Activated naive CD8-positive, alpha-beta T cell treated with anti-CD3 and anti-CD28 coated beads, Interleukin-2, amount 10 ng/mL, durations not matched to agents 7 days and 5 days (primary cell): ENCODE results near the gene CDH5. TPM values are rescaled to one million over a fixed set of nuclear protein-coding genes. Genes with fewer than 3 reads are reported as not detected.

ENCODE experiments used
- ATAC-seq: fragments of 150-1000 bp; cut with Tn5 transposase; one replicate; pipeline ENCODE4 v1.10.0; 2021; ENCODE audit warnings: low read depth, moderate library complexity
- POLR2A ChIA-PET: fragments of 350-600 bp; sonication (Branson Sonifier 250); formaldehyde crosslinking; loops from one replicate; lab custom pipeline; 2021; ENCODE audit warnings: antibody characterized with exemption; lab: Charles Lee
- DNase-seq: peaks from one replicate; pipeline ENCODE4 v3.0.0; 2021
- H3K27ac Mint-ChIP-seq: one replicate; pipeline ENCODE4 v1.8.0; 2022; ENCODE audit warnings: mild to moderate bottlenecking, mixed read lengths
- H3K27me3 Mint-ChIP-seq: one replicate; pipeline ENCODE4 v1.8.0; 2022; ENCODE audit warnings: mild to moderate bottlenecking, moderate library complexity, mixed read lengths
- H3K36me3 Mint-ChIP-seq: one replicate; pipeline ENCODE4 v1.8.0; 2021; ENCODE audit warnings: mild to moderate bottlenecking, mixed read lengths
- H3K4me1 Mint-ChIP-seq: one replicate; pipeline ENCODE4 v1.8.0; 2021; ENCODE audit warnings: mixed read lengths
- H3K4me3 Mint-ChIP-seq: one replicate; pipeline ENCODE4 v1.8.0; 2022; ENCODE audit warnings: mild to moderate bottlenecking, moderate library complexity, mixed read lengths
- H3K9me3 Mint-ChIP-seq: one replicate; pipeline ENCODE4 v1.8.0; 2021; ENCODE audit warnings: mixed read lengths
- total RNA-seq, 2 experiments: library from RNA; stranded (reverse); gene quantifications; one replicate each; pipeline ENCODE4 v1.2.3, GENCODE V29; 2021

The CDH5 gene
- total RNA-seq, 2 experiments from 2014 or later, result not detected

DNA sequence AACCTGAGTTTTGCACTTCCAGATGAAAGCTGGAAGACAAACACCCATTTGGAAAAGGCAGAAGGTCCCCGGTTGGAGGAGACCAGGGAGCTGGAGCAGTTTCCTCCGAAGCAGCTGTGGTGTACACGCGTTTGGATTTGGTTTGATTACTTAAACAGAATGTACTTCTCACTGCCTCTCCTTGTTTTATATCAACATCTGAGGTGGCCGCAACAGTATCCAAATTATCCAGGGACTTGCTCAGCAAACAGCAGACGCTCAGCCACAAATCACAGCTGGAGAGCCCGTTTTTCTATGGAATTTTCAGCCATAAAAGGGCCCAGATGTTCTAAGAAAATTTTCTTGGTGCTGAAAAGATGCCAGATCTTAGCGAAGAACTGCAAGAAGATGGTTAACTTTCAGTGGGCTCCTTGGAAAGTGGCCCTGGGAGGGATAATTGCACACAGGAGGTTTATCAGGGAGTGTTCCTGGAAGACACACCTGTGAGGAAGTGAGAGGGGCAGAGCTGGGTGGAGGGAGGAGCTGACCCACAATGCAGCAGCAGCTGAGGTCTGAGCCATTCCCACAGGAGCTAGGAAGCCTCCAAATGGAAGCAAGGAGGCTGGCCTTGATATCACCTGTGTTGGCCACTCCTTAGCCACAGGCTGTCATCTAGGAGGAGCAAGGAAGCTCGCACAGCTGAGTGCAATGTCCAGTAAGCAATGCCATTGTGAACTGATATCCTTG, 28.9 kb upstream of the CDH5 start:
- Mint-ChIP-seq H3K4me3 (no peak overlapping the region), H3K4me1 (no peaks in the 10 kb centered on the region), H3K27ac (no peak overlapping the region), H3K27me3 (peaks cover 14% of the 10 kb centered on the region), H3K9me3 (no peaks in the 10 kb centered on the region), H3K36me3 (no peaks in the 10 kb centered on the region)
- DNase-seq, result no peak
- ATAC-seq, result no peak
- POLR2A ChIA-PET, result no interaction called here

DNA sequence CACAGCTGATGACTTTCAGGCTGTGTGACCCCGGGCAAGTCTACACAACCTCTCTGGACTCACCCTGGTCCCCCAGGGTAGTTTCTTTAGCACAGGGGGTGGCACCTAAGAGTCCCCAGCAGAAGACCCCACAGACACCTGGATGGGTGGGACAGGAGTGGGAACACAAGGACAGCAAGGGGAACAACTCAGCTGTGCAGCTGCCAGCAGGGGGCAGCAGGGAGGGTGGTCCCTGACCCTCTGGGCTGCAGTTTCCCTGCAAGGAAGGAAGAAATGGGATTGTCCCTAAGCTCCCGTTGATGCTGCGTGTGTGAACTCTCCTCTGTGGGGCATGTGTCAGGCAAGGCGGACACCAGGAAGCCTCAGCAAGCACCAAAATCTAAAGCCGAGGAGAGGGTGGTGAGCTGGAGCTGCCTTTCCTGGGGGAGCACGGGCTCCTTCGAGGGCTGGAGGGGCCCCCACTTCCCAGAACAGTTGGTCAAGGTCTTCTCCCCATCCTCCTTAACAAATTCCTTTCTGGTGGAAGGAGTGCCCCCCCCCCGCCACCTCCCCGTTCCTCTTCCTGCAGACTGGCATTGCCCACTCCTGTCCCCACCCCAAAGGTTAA, 24.1 kb upstream of the CDH5 start:
- H3K27ac Mint-ChIP-seq, result no peak overlapping the region
- peaks cover 17% of the 10 kb centered on the region for H3K27me3 Mint-ChIP-seq
- POLR2A ChIA-PET, result no interaction called here
- no peak overlapping the region for H3K4me3 Mint-ChIP-seq
- H3K4me1 Mint-ChIP-seq, result no peaks in the 10 kb centered on the region
- DNase-seq, result peak; percentile 46
- H3K9me3 Mint-ChIP-seq, result no peaks in the 10 kb centered on the region
- ATAC-seq, result no peak
- H3K36me3 Mint-ChIP-seq, result no peaks in the 10 kb centered on the region

DNA sequence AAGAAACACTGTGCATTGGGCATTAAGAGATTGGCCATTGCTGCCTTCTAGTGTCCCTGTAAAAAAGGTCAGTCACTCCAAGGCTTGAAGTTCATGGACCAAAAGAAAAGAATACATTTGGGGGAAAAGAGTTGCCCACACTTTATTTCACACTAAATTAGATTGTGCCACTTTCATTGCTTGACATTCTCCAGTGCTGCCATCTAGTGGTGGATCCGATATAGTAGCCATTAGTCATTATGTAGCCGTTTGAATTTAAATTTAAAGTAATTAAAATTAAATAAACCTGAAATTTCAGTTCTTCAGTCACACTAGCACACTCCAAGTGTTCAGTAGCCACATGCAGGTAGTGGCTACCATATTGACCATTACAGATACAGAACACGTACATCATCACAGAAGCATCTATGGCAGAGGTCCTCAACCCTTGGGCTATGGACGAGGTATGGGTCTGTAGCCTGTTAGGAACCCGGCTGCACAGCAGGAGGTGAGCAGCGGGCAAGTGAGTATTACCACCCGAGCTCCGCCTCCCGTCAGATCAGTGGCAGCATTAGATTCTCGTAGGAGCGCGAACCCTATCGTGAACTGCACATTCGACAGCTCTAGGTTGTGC, 21.9 kb upstream of the CDH5 start:
- no peaks in the 10 kb centered on the region for H3K9me3 Mint-ChIP-seq
- peaks cover 17% of the 10 kb centered on the region for H3K27me3 Mint-ChIP-seq
- no peak overlapping the region for H3K27ac Mint-ChIP-seq
- H3K36me3 Mint-ChIP-seq, result no peaks in the 10 kb centered on the region
- DNase-seq (no peak), ATAC-seq (no peak)
- H3K4me1 Mint-ChIP-seq, result peaks cover 2% of the 10 kb centered on the region
- no peak overlapping the region for H3K4me3 Mint-ChIP-seq
- POLR2A ChIA-PET, result no interaction called here

DNA sequence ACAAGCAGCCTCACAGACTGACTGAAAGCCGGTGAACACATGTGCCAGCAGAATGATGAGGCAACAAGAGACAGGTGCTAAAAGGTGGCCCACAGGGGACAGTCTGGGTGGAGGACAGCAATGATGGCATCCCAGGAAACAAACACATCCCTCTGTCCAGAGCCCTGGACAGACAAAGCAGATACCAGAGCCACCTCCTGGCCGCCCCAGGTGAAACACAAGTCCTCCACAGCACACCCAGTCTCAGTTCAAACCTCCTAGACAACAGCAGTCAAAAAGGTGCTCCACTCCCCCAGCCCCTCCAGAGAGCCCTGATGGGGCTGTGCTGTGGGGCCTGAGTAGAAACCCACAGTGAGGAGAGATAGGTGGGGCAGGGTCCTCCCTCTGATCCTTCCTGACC, 20.3 kb upstream of the CDH5 start:
- POLR2A ChIA-PET, result no interaction called here
- Mint-ChIP-seq H3K4me3 (no peak overlapping the region), H3K9me3 (no peaks in the 10 kb centered on the region), H3K36me3 (no peaks in the 10 kb centered on the region), H3K27ac (no peak overlapping the region), H3K27me3 (peaks cover 12% of the 10 kb centered on the region), H3K4me1 (peaks cover 2% of the 10 kb centered on the region)
- ATAC-seq (no peak), DNase-seq (no peak)

DNA sequence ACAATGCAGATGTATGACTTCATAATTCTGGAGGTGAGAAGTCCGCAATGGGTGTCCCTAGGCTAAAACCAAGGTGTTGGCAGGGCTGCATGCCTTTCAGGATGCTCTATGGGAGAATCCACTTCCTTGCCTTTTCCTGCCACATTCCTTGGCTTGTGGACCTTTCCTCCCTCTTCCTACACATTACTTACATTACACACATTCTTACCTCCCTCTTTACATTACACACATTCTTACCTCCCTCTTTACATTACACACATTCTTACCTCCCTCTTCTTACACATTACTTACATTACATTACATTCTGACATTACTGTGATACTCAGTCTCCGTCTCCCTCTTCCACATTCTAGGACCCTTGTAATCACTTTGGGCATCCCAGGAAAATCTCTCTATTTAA, 14.2 kb upstream of the CDH5 start:
- no peaks in the 10 kb centered on the region for H3K9me3 Mint-ChIP-seq
- POLR2A ChIA-PET, result no interaction called here
- peaks cover 2% of the 10 kb centered on the region for H3K4me1 Mint-ChIP-seq
- no peak for ATAC-seq
- DNase-seq, result no peak
- H3K27ac Mint-ChIP-seq, result no peak overlapping the region
- H3K4me3 Mint-ChIP-seq, result no peak overlapping the region
- H3K36me3 Mint-ChIP-seq, result no peaks in the 10 kb centered on the region
- peaks cover 8% of the 10 kb centered on the region for H3K27me3 Mint-ChIP-seq

DNA sequence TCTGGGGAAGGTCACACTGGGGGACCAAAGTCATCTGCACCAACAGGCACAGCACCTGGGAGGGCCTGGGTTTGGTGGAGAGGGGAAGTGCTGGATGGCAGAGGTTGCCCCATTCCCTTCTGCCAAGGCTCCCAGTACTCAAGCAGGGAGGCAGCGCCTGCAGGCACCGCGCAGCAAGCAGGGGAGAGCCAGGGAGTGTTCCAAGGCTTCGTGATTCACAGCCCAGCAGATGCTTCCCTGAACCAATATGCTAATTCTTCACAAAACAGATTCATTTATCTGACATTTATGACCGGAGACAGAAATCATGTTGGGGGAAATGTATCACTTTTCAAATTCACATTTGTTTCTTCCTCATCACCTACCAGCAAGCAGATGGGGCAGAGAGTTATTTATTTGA, 13.4 kb upstream of the CDH5 start:
- no peaks in the 10 kb centered on the region for H3K4me1 Mint-ChIP-seq
- POLR2A ChIA-PET, result no interaction called here
- H3K27ac Mint-ChIP-seq, result no peak overlapping the region
- no peak for ATAC-seq
- H3K27me3 Mint-ChIP-seq, result peaks cover 8% of the 10 kb centered on the region
- no peaks in the 10 kb centered on the region for H3K9me3 Mint-ChIP-seq
- no peak overlapping the region for H3K4me3 Mint-ChIP-seq
- no peak for DNase-seq
- no peaks in the 10 kb centered on the region for H3K36me3 Mint-ChIP-seq

DNA sequence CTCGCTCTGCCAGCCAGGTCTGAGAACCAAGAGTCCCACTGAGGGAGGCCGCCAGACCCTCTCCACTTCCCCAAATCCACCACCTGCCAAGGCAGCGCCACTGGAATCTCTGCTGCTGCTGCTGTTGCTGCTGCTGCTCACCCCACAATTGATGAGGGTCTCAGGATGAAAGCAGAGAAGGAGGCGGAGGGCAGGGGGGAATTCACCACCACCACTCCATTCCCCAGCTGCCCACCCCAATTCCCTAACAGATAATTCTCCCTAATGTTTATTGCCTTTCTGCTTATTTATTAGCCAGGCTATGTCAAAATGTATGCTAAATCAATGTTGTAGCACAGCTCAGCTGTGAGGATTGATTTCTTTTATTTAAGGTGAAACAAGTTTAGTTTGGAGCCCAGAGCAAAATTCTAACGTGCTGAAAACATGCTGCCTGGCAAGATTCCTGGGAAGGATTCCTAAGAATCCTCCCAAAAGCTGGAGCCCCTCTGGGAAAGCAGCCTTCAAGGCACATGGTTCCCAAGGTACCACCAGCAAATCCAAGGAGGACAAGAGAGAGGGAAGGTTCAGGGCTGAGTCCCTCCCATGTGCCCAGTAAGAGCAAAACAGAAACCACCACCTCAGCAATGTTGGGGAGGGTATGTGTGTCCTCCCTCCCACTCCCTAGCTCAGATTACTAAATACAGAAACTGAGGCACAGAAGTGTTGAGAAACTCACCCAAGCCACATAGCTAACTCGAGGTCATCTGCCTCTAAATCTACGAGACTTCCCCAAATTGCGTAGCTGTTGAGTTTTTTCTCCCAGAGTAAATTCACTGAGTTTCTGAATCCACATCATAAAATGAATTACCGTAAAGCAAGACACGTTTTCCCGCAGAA, 12.2 kb upstream of the CDH5 start:
- Mint-ChIP-seq H3K36me3 (no peaks in the 10 kb centered on the region), H3K27me3 (peaks cover 10% of the 10 kb centered on the region), H3K9me3 (no peaks in the 10 kb centered on the region), H3K4me1 (no peaks in the 10 kb centered on the region), H3K4me3 (no peak overlapping the region), H3K27ac (no peak overlapping the region)
- ATAC-seq (no peak), DNase-seq (no peak)
- POLR2A ChIA-PET, result no interaction called here

DNA sequence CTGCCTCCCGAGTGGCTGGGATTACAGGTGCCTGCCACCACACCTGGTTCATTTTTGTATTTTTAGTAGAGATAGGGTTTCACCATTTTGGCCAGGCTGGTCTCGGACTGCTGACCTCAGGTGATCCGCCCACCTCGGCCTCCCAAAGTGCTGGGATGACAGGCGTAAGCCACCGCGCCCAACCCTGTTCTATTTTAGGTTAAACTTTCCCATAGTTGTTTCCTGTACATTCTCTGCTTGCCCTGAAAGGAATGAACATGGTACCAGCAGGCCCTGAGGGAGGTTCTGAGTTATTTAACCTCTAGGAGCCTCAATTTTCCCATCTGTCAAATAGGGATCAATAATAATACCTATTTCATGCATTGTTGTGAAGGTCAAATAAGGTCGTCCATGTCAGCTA, 11.0 kb upstream of the CDH5 start:
- POLR2A ChIA-PET, result interaction anchor here (0.6 kb wide), 1 partner anchor 517 kb away, joined by 3 read pairs; no protein-coding TSS in a partner anchor
- no peak for DNase-seq
- no peaks in the 10 kb centered on the region for H3K9me3 Mint-ChIP-seq
- peaks cover 10% of the 10 kb centered on the region for H3K27me3 Mint-ChIP-seq
- no peak overlapping the region for H3K4me3 Mint-ChIP-seq
- no peak for ATAC-seq
- H3K4me1 Mint-ChIP-seq, result no peaks in the 10 kb centered on the region
- no peak overlapping the region for H3K27ac Mint-ChIP-seq
- no peaks in the 10 kb centered on the region for H3K36me3 Mint-ChIP-seq

DNA sequence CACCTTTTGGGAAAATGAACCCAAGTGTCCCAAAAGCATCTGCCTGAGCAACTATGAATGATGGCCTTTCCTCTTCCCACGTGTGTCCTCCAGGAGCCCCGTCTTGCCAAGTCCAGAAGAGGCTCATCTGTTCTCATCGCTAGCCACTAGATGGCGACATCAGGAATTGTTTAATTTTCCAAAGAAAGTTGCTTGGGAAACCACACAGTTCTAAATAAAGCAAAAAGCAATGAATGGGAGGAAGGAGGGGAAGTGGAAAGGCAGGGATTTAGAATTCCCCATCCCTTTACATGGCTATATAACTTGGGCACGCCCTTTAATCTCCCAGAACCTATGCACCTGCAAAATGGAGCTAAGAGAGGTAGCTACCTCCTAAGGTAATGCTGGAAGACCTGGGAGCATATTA, 9.0 kb upstream of the CDH5 start:
- POLR2A ChIA-PET, result no interaction called here
- Mint-ChIP-seq H3K4me1 (no peaks in the 10 kb centered on the region), H3K27me3 (peaks cover 19% of the 10 kb centered on the region)

DNA sequence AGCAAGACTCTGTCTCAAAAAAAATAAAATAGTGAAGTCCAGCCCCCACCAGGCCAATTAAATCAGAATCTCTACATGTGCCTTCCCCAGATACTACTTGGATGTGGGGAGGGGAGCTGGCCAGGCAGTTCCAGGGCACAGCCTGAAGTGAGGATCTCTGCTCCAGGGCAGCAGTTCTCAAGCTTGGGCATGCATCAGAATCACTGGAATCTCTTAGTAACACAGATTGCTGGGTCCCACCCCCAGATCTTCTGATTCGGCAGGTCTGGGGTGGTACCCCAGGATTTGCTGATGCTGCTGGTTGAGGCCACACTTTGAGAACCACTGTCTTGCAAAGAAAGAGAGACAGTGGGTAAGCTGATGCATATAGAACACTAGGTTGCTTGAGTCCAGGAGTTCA, 8.3 kb upstream of the CDH5 start:
- ATAC-seq, result no peak
- POLR2A ChIA-PET, result no interaction called here
- Mint-ChIP-seq H3K4me3 (no peak overlapping the region), H3K9me3 (no peaks in the 10 kb centered on the region), H3K4me1 (no peaks in the 10 kb centered on the region), H3K36me3 (no peaks in the 10 kb centered on the region), H3K27me3 (peaks cover 24% of the 10 kb centered on the region), H3K27ac (no peak overlapping the region)
- no peak for DNase-seq

More for the DNA sequence above, 9.0 kb upstream of the CDH5 start:
- no peaks in the 10 kb centered on the region for H3K9me3 Mint-ChIP-seq
- ATAC-seq (no peak), DNase-seq (no peak)
- H3K4me3 Mint-ChIP-seq, result no peak overlapping the region
- no peak overlapping the region for H3K27ac Mint-ChIP-seq
- H3K36me3 Mint-ChIP-seq, result no peaks in the 10 kb centered on the region

DNA sequence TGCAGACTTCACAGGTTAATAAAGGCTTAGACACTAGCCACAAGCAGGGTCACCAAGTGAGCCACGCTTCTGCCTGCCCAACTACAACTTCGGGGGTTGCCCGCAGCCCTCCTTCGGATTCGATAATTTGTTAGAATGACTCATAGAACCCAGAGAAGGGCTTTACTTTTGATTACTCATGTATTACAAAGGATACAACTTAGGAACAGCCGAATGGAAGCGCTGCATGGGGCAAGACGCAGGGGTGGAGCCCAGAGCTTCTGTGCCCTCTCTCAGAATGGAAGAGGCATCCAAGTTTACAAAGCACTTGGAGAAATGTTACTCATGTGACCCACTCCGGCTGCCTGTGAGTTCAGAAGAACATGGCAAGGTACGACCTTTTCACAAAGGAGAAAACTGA, 7.5 kb upstream of the CDH5 start:
- Mint-ChIP-seq H3K36me3 (no peaks in the 10 kb centered on the region), H3K27me3 (peaks cover 26% of the 10 kb centered on the region), H3K4me1 (no peaks in the 10 kb centered on the region), H3K9me3 (no peaks in the 10 kb centered on the region), H3K27ac (no peak overlapping the region), H3K4me3 (no peak overlapping the region)
- DNase-seq (no peak), ATAC-seq (no peak)
- POLR2A ChIA-PET, result no interaction called here

DNA sequence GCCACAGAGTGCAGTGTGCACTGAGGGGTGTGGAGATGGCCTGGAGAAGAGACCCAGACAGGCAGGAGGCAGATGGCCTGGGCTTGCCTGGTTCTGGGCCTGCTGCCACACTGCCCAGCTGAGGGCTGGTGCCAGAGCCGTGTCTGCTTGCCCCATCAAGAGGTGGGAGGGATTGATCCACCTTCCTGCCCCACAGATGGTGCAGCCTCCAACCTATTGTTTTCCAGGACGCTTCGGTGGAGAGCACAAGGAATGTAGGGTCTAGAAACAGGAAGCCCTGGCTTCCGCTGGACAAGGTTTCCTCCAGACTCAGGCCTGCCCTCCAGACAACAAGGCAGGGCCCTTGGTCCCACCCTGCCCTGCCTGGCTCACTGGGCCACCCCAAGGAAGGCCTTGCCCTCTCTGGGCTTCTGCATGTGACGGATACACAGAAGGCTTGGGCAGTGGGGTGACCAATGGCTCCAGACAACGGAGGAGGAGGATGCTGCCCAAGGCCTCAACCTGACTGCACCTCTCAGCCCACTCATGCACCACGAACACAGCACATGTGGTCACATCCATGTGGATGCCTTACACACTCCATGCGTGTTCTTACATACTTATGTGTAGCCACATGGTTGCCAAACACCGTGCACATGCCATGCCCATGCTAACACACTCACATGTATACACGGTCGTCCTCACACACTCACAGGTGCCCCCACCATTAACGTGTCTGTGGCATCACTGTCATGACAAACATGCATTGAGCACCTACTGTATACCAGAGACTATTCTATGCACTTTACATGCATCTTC, 6.5 kb upstream of the CDH5 start:
- Mint-ChIP-seq H3K36me3 (no peaks in the 10 kb centered on the region), H3K27ac (no peak overlapping the region), H3K27me3 (peaks cover 25% of the 10 kb centered on the region), H3K9me3 (no peaks in the 10 kb centered on the region), H3K4me3 (no peak overlapping the region), H3K4me1 (no peaks in the 10 kb centered on the region)
- DNase-seq, result no peak
- POLR2A ChIA-PET, result no interaction called here
- ATAC-seq, result no peak
